ENCODE data around the gene ALX4. TPM values are rescaled to one million over a fixed set of nuclear protein-coding genes. Genes with fewer than 3 reads are reported as not detected.

ALX4 gene
- total RNA-seq, 4 donors from 2014 or later, result 0.09 to 0.32 (median 0.13) TPM; not detected in 1

- TF ChIP-seq CTCF (IDR thresholded peaks at IDR 0.05), result no peak
- no peak for ATAC-seq (ENCODE audit: low FRiP score)
Measured at GRCh38 chr11:44282620-44283019, 27.3 kb downstream of the ALX4 start.

GRCh38 chr11:44281151-44281550 is 28.8 kb downstream of the ALX4 start:
- no peak for TF ChIP-seq CTCF (IDR thresholded peaks at IDR 0.05)
- ATAC-seq (ENCODE audit: low FRiP score), result no peak
- no peak for DNase-seq (ENCODE audit: low spot score)

More at GRCh38 chr11:44282620-44283019, 27.3 kb downstream of the ALX4 start:
- no peak for DNase-seq (ENCODE audit: low spot score)

- no peak for DNase-seq (ENCODE audit: low spot score)
- no peak for TF ChIP-seq CTCF (IDR thresholded peaks at IDR 0.05)
- ATAC-seq (ENCODE audit: low FRiP score), result no peak
Measured at GRCh38 chr11:44280257-44280656, 29.7 kb downstream of the ALX4 start.

- no peak for TF ChIP-seq CTCF (IDR thresholded peaks at IDR 0.05)
- ATAC-seq (ENCODE audit: low FRiP score) (no peak), DNase-seq (ENCODE audit: low spot score) (no peak)
Measured at GRCh38 chr11:44279483-44279882, 30.5 kb downstream of the ALX4 start.

- DNase-seq (ENCODE audit: low spot score) (no peak), ATAC-seq (ENCODE audit: low FRiP score) (no peak)
- no peak for TF ChIP-seq CTCF (IDR thresholded peaks at IDR 0.05)
Measured at GRCh38 chr11:44277196-44278090, 32.5 kb downstream of the ALX4 start.

DNA sequence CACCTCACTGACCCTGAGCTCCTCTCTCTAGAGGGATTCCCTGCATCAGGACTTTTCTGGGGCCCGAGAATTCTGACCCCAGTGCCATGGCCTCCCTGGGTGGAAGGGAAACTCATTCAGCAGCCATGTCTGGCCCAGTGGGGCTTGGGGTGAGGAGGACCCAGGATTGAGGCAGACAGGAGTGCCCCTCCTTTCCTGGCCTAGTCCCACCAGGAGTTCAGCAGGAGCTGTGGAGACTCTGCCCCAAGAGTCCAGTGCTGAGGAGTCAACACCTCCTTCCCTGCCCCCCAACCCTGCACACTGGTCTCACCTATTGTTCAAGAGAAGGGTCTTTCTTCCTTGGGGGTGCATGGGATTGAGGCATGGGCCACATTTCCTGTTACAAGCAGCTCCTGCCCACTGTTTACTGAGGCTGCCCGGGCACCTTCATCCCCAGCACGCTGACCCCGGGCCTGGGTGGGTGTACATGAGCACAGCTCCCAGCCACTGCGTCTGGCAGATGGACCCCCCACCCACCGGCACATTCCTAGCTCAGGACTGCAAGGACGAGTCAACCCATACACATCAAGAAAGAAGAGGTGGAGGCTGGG is 33.9 kb downstream of the ALX4 start:
- no peak for TF ChIP-seq CTCF (IDR thresholded peaks at IDR 0.05)
- ATAC-seq (ENCODE audit: low FRiP score) (no peak), DNase-seq (ENCODE audit: low spot score) (no peak)
